HG03565 (cell line): ENCODE measurements around the gene TTC21A.

ENCODE experiments used
- ATAC-seq: cut with Tn5 transposase; IDR thresholded peaks from one replicate; pipeline ENCODE4 v1.9.1; 2021; ENCODE audit warnings: mild to moderate bottlenecking, moderate library complexity; ENCODE audit not compliant: unreplicated experiment

Gene TTC21A

GRCh38 chr3:39135170-39135805 is 27.8 kb downstream of the TTC21A start:
- no peak for ATAC-seq

- no peak for ATAC-seq
Observed at GRCh38 chr3:39136533-39137434, 29.3 kb downstream of the TTC21A start.

- ATAC-seq, result no peak
Observed at GRCh38 chr3:39137435-39137936, 30.0 kb downstream of the TTC21A start.

GRCh38 chr3:39137991-39138803 is 30.7 kb downstream of the TTC21A start:
- no peak for ATAC-seq

- no peak for ATAC-seq
Observed at GRCh38 chr3:39138804-39139415, 31.4 kb downstream of the TTC21A start.

GRCh38 chr3:39139442-39139841 is 32.0 kb downstream of the TTC21A start:
- no peak for ATAC-seq

- no peak for ATAC-seq
Observed at GRCh38 chr3:39140341-39140971, 33.0 kb downstream of the TTC21A start.

GRCh38 chr3:39141171-39141995 is 33.9 kb downstream of the TTC21A start:
- ATAC-seq, result no peak

- no peak for ATAC-seq
Observed at GRCh38 chr3:39142067-39142466, 34.6 kb downstream of the TTC21A start.

- ATAC-seq, result no peak
Observed at GRCh38 chr3:39143051-39143885, 35.8 kb downstream of the TTC21A start.

GRCh38 chr3:39144095-39144747 is 36.7 kb downstream of the TTC21A start:
- ATAC-seq, result no peak

GRCh38 chr3:39144748-39145380 is 37.4 kb downstream of the TTC21A start:
- no peak for ATAC-seq

- no peak for ATAC-seq
Observed at GRCh38 chr3:39146083-39146501, 38.6 kb downstream of the TTC21A start.

GRCh38 chr3:39146611-39147591 is 39.4 kb downstream of the TTC21A start:
- no peak for ATAC-seq

GRCh38 chr3:39147711-39148434 is 40.4 kb downstream of the TTC21A start:
- ATAC-seq, result no peak
